Keratinocyte (primary cell): ENCODE results near the gene ZNF30. TPM values are rescaled to one million over a fixed set of nuclear protein-coding genes. Genes with fewer than 3 reads are reported as not detected.

Experiments
- DNase-seq: peaks from one replicate; pipeline ENCODE4 v3.0.0-alpha.2; 2011; ENCODE audit warnings: low read depth, missing footprints, low spot score
- FAIRE-seq: peaks from 2 replicates; lab custom pipeline; 2011; peaks lifted over from hg19 to GRCh38; lab: Jason Lieb, UNC
- H2AFZ ChIP-seq: 2 replicates; pipeline ENCODE4 v1.6.0; 2012; ENCODE audit warnings: low read length, control low read depth, inconsistent platforms; ENCODE audit not compliant: control insufficient read depth
- H3K27ac ChIP-seq: 2 replicates; pipeline ENCODE4 v1.5.1; 2011; ENCODE audit warnings: low read length; ENCODE audit not compliant: control insufficient read depth, insufficient read depth
- H3K27me3 ChIP-seq: 3 replicates; pipeline ENCODE4 v1.6.0; 2011; ENCODE audit warnings: low read length; ENCODE audit not compliant: control insufficient read depth, insufficient read depth; ENCODE audit errors: extremely low read depth
- H3K36me3 ChIP-seq, 2 experiments: 2 replicates in 1 of 2; 3 replicates in 1 of 2; pipeline ENCODE4 v1.5.1; 2011; ENCODE audit warnings: low read length in 2 of 2, mild to moderate bottlenecking in 1 of 2; ENCODE audit not compliant: control insufficient read depth in 2 of 2, insufficient read depth in 2 of 2; ENCODE audit errors: extremely low read depth in 1 of 2
- H3K4me1 ChIP-seq: 3 replicates; pipeline ENCODE4 v1.5.1; 2011; ENCODE audit warnings: low read length; ENCODE audit not compliant: control insufficient read depth, insufficient read depth; ENCODE audit errors: extremely low read depth
- H3K4me2 ChIP-seq: 3 replicates; pipeline ENCODE4 v1.6.0; 2011; ENCODE audit warnings: low read depth, low read length; ENCODE audit not compliant: control insufficient read depth, insufficient read depth; ENCODE audit errors: extremely low read depth
- H3K4me3 ChIP-seq, 3 experiments: fragments of 200-600 bp in 1 of 3; sonication (generic) in 1 of 3; 2 replicates in 2 of 3; 3 replicates in 1 of 3; pipeline ENCODE4 v1.5.1; 2011 to 2016; ENCODE audit warnings: low read length in 3 of 3, mild to moderate bottlenecking in 3 of 3, control low read depth in 2 of 3, inconsistent platforms in 1 of 3, low read depth in 1 of 3, mixed read lengths in 1 of 3, mixed run types in 1 of 3, moderate library complexity in 1 of 3; ENCODE audit not compliant: control insufficient read depth in 2 of 3, insufficient read depth in 2 of 3; ENCODE audit errors: extremely low read depth in 1 of 3
- H3K79me2 ChIP-seq: 2 replicates; pipeline ENCODE4 v1.6.0; 2012; ENCODE audit warnings: low read length; ENCODE audit not compliant: control insufficient read depth, insufficient read depth
- H3K9ac ChIP-seq: 3 replicates; pipeline ENCODE4 v1.6.0; 2011; ENCODE audit warnings: low read length; ENCODE audit not compliant: control insufficient read depth, insufficient read depth; ENCODE audit errors: extremely low read depth
- H3K9me1 ChIP-seq: 3 replicates; pipeline ENCODE4 v1.6.0; 2011; ENCODE audit warnings: low read length; ENCODE audit not compliant: control insufficient read depth, insufficient read depth; ENCODE audit errors: extremely low read depth
- H3K9me3 ChIP-seq: 2 replicates; pipeline ENCODE4 v1.5.1; 2012; ENCODE audit warnings: low read depth, low read length; ENCODE audit not compliant: control insufficient read depth
- H4K20me1 ChIP-seq: 3 replicates; pipeline ENCODE4 v1.6.0; 2011; ENCODE audit warnings: low read length; ENCODE audit not compliant: control insufficient read depth, insufficient read depth; ENCODE audit errors: extremely low read depth
- EZH2 ChIP-seq: IDR thresholded peaks from one replicate; pipeline ENCODE4 v1.6.1; 2012; ENCODE audit warnings: inconsistent platforms, mild to moderate bottlenecking, low read length, moderate library complexity
- dilution Hi-C: fragments of 300-500 bp; cut with MboI; formaldehyde crosslinking; loops from one replicate; pipeline ENCODE4 v1.7.0; 2020; ENCODE audit warnings: low sequenced_read_pairs; ENCODE audit not compliant: extremely low pct_ligation_motif_present
- polyA plus RNA-seq, 5 experiments: library from polyadenylated mRNA; depleted of rRNA in 3 of 5; stranded (reverse) in 3 of 5; stranded (forward) in 1 of 5; unstranded in 1 of 5; fragments of >200 nt; gene quantifications; 1 replicate in 1 of 5; 2 replicates in 3 of 5; 3 replicates in 1 of 5; pipeline versions ENCODE4 v1.2.1 to v1.2.3, GENCODE V29; 2011 to 2012; ENCODE audit warnings: missing spikeins in 2 of 5, low read depth in 1 of 5, low replicate concordance in 1 of 5
- TF ChIP-seq, protein P1 (sequence below), 3 experiments: IDR thresholded peaks in 1 of 3; conservative IDR thresholded peaks in 1 of 3; optimal IDR thresholded peaks in 1 of 3; 2 replicates in 2 of 3; 3 replicates in 1 of 3; pipeline versions ENCODE3 to v1.5.1; 2011; ENCODE audit warnings: low read length in 3 of 3, mild to moderate bottlenecking in 3 of 3, moderate library complexity in 2 of 3, control low read depth in 1 of 3, inconsistent platforms in 1 of 3; ENCODE audit not compliant: insufficient read depth in 2 of 3; ENCODE audit errors: extremely low read depth in 1 of 3

ZNF30 gene
- polyA plus RNA-seq, 1 donor (not counting 4 experiments of a cell fraction or from before 2014, with no cell fraction given), result 4.6 TPM

GRCh38 chr19:34984287-34984686, 57.6 kb downstream of the ZNF30 start:
- no peak overlapping the region for H3K27ac ChIP-seq
- FAIRE-seq, result no peak

DNA sequence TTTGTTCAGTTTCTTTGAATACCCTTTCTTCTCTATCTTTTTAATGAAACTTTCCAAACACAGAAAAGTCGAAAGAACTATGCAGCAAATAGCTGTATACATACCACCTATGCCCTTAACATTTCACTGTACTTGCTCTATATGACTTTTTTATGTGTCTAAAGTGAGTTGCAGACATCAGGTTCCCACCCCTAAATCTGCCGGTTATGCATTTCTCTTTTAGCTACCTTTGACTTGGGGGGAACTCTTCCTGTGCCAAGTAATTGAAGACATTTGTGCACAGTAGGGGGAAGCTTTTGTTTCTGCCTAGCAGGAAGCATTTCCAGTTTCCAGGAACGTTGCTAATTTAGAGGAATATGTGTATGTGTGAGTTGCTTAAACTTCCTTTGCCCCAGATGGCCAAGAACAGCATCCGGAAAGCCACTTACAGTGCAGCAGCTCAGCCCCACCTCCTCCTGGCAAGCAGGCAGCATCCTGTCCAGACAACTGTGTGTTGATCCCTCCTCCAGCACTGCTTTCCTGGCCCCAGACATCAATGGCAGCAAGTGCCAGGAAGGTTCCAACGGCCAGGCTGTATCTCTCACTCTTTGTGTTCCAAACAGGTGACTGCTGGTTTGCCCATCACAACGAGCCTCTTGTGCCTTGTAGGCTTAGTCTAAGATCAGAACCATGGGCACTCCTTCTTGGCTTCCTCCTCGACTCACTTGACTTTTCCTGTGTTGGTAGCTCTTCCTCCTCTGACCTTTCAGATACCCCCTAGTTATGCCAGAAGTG, 58.7 kb downstream of the ZNF30 start:
- Histone ChIP-seq H3K4me1 (no peaks in the 10 kb centered on the region), H3K79me2 (no peaks in the 10 kb centered on the region), H3K36me3 (no peaks in the 10 kb centered on the region), H3K27ac (no peak overlapping the region), H4K20me1 (no peaks in the 10 kb centered on the region), H3K4me3 (no peak overlapping the region), H3K27me3 (peaks cover 1% of the 10 kb centered on the region), H3K9ac (no peak overlapping the region), H3K9me1 (no peaks in the 10 kb centered on the region), H3K9me3 (no peaks in the 10 kb centered on the region), H2AFZ (peak overlapping the region; percentile 62), H3K4me2 (no peak overlapping the region)
- TF ChIP-seq, protein P1, sequence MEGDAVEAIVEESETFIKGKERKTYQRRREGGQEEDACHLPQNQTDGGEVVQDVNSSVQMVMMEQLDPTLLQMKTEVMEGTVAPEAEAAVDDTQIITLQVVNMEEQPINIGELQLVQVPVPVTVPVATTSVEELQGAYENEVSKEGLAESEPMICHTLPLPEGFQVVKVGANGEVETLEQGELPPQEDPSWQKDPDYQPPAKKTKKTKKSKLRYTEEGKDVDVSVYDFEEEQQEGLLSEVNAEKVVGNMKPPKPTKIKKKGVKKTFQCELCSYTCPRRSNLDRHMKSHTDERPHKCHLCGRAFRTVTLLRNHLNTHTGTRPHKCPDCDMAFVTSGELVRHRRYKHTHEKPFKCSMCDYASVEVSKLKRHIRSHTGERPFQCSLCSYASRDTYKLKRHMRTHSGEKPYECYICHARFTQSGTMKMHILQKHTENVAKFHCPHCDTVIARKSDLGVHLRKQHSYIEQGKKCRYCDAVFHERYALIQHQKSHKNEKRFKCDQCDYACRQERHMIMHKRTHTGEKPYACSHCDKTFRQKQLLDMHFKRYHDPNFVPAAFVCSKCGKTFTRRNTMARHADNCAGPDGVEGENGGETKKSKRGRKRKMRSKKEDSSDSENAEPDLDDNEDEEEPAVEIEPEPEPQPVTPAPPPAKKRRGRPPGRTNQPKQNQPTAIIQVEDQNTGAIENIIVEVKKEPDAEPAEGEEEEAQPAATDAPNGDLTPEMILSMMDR (optimal IDR thresholded peaks at IDR 0.05 in 1 of 3, IDR thresholded peaks at IDR 0.05 in 1 of 3, conservative IDR thresholded peaks at IDR 0.05 in 1 of 3; ENCODE audit: extremely low read depth in 1 of 3, insufficient read depth in 2 of 3, low read length in 3 of 3), result peak in 1 of 3 experiments; percentile 16
- no peak for TF ChIP-seq EZH2
- DNase-seq, result no peak
- dilution Hi-C loops, result no loop called here
- FAIRE-seq, result no peak

More at GRCh38 chr19:34984287-34984686, 57.6 kb downstream of the ZNF30 start:
- H3K36me3 ChIP-seq, result no peaks in the 10 kb centered on the region
- H3K79me2 ChIP-seq, result no peaks in the 10 kb centered on the region
- H3K4me2 ChIP-seq, result no peak overlapping the region
- no peak overlapping the region for H3K4me3 ChIP-seq
- H2AFZ ChIP-seq, result no peak overlapping the region
- H3K9me3 ChIP-seq, result no peaks in the 10 kb centered on the region
- H4K20me1 ChIP-seq, result no peaks in the 10 kb centered on the region
- H3K9me1 ChIP-seq, result no peaks in the 10 kb centered on the region
- TF ChIP-seq, protein P1 (optimal IDR thresholded peaks at IDR 0.05 in 1 of 3, IDR thresholded peaks at IDR 0.05 in 1 of 3, conservative IDR thresholded peaks at IDR 0.05 in 1 of 3; ENCODE audit: extremely low read depth in 1 of 3, insufficient read depth in 2 of 3, low read length in 3 of 3), result no peak
- TF ChIP-seq EZH2, result no peak
- H3K27me3 ChIP-seq, result no peaks in the 10 kb centered on the region
- no peak overlapping the region for H3K9ac ChIP-seq
- dilution Hi-C loops, result no loop called here
- no peak for DNase-seq
- H3K4me1 ChIP-seq, result no peaks in the 10 kb centered on the region
